K562 (cell line): ENCODE measurements around the gene CFDP1. TPM values are rescaled to one million over a fixed set of nuclear protein-coding genes. Genes with fewer than 3 reads are reported as not detected.
A peak's percentile ranks its signal among the peaks of the same experiment; 100 is the strongest.

Source experiments
- ARHGAP35 ChIP-seq: fragments of 450-650 bp; IDR thresholded peaks from 2 replicates; pipeline ENCODE4 v1.6.1; 2018; ENCODE audit not compliant: partially characterized antibody
- BRD4 ChIP-seq: fragments of 200-600 bp; sonication (generic); IDR thresholded peaks from 2 replicates; pipeline ENCODE4 v1.6.1; 2017; ENCODE audit warnings: inconsistent platforms
- DEAF1 ChIP-seq: fragments of 450-650 bp; formaldehyde crosslinking; IDR thresholded peaks from 2 replicates; pipeline ENCODE4 v1.4.0; 2020; ENCODE audit warnings: mild to moderate bottlenecking, moderate library complexity
- DNMT1 ChIP-seq: fragments of 450-650 bp; IDR thresholded peaks from 2 replicates; pipeline ENCODE4 v1.6.1; 2016; ENCODE audit warnings: antibody characterized with exemption, mild to moderate bottlenecking
- HMBOX1 ChIP-seq: sonication (generic); IDR thresholded peaks from 2 replicates; pipeline ENCODE4 v1.6.1; 2016
- IRF9 ChIP-seq: fragments of 450-650 bp; IDR thresholded peaks from 2 replicates; pipeline ENCODE4 v1.6.1; 2016; ENCODE audit warnings: missing biosample characterization, missing genetic modification characterization
- KDM1A ChIP-seq, 2 experiments: fragments of 450-650 bp; IDR thresholded peaks; 2 replicates each; pipeline ENCODE4 v1.6.1; 2016; ENCODE audit warnings: mild to moderate bottlenecking in 2 of 2
- MAZ ChIP-seq, 2 experiments: fragments of 450-650 bp in 1 of 2; sonication (generic) in 1 of 2; formaldehyde crosslinking; IDR thresholded peaks in 1 of 2; conservative IDR thresholded peaks in 1 of 2; 2 replicates each; pipeline versions ENCODE4 v1.4.0 to v1.5.0; 2020; ENCODE audit warnings: mild to moderate bottlenecking in 1 of 2, missing genetic modification reagents in 1 of 2
- MCM5 ChIP-seq: fragments of 450-650 bp; IDR thresholded peaks from 2 replicates; pipeline ENCODE4 v1.6.1; 2016; ENCODE audit warnings: low read depth
- MEIS2 ChIP-seq: fragments of 450-650 bp; IDR thresholded peaks from 2 replicates; pipeline ENCODE4 v1.6.1; 2014; ENCODE audit warnings: mild to moderate bottlenecking; ENCODE audit not compliant: partially characterized antibody
- NRF1 ChIP-seq, 2 experiments: fragments of 450-650 bp; IDR thresholded peaks in 1 of 2; conservative IDR thresholded peaks in 1 of 2; 2 replicates each; pipeline ENCODE4 v1.6.1; 2014; ENCODE audit warnings: mild to moderate bottlenecking in 2 of 2
- RBM15 ChIP-seq: fragments of 200-400 bp; formaldehyde crosslinking; IDR thresholded peaks from 2 replicates; pipeline ENCODE4 v1.6.1; 2018; ENCODE audit warnings: mild to moderate bottlenecking, low read length, moderate library complexity; ENCODE audit not compliant: insufficient read depth
- TAF9B ChIP-seq: fragments of 450-650 bp; IDR thresholded peaks from 2 replicates; pipeline ENCODE4 v1.6.1; 2018; ENCODE audit warnings: mild to moderate bottlenecking; ENCODE audit not compliant: partially characterized antibody
- ZBTB40 ChIP-seq, 2 experiments: fragments of 450-650 bp in 1 of 2; sonication (generic) in 1 of 2; formaldehyde crosslinking in 1 of 2; IDR thresholded peaks; 2 replicates each; pipeline versions ENCODE4 v1.7.1 to v1.9.0; 2016 to 2022; ENCODE audit warnings: inconsistent platforms in 1 of 2, mild to moderate bottlenecking in 1 of 2, missing genetic modification reagents in 1 of 2
- polyA plus RNA-seq, 8 experiments: library from polyadenylated mRNA; depleted of rRNA in 4 of 8; stranded (reverse) in 5 of 8; unstranded in 3 of 8; fragments of >200 nt; fragmentation: Nextera tagmentation in 2 of 8; fragmentation: Illumina TruSeq in 1 of 8; extraction: Ambion mirVana in 2 of 8; extraction: Trizol in 1 of 8; gene quantifications; 2 replicates each; pipeline versions ENCODE4 v1.2.1 to v1.2.3, GENCODE V29; 2011 to 2014; ENCODE audit warnings: inconsistent platforms in 1 of 8, missing spikeins in 1 of 8
- total RNA-seq, 7 experiments: library from RNA; depleted of rRNA in 6 of 7; stranded (reverse); fragments of >200 nt in 6 of 7; fragmentation: Illumina TruSeq in 2 of 7; extraction: Trizol in 2 of 7; gene quantifications; 2 replicates each; pipeline versions ENCODE4 v1.2.1 to v1.2.3, GENCODE V29; 2011 to 2021; ENCODE audit warnings: low replicate concordance in 1 of 7

Gene CFDP1
- total and polyA plus RNA-seq, 9 of the 15 experiments (the other 6 are each of a cell fraction or from before 2014, with no cell fraction given) = 31.5 to 78.4 (median 61.7) TPM

GRCh38 chr16:75304521-75305363 is 128.6 kb downstream of the CFDP1 start (continued):
- TF ChIP-seq ZBTB40 (IDR thresholded peaks at IDR 0.05) (0 out of 2 replicates have a peak, but pooled peaks have one; percentile 13), ZBTB40 (CRISPR knock-in tag; IDR thresholded peaks at IDR 0.05) (no peak), MEIS2 (peak; percentile 16), BRD4 (0 out of 2 replicates have a peak, but pooled peaks have one; percentile 21), NRF1 (conservative IDR thresholded peaks at IDR 0.05 in 1 of 2, IDR thresholded peaks at IDR 0.05 in 1 of 2) (no peak), DNMT1 (no peak), IRF9 (no peak), RBM15 (no peak), MCM5 (no peak), DEAF1 (no peak), TAF9B (no peak), KDM1A (IDR thresholded peaks at IDR 0.05) (no peak), HMBOX1 (0 out of 2 replicates have a peak, but pooled peaks have one; percentile 28), ARHGAP35 (no peak), MAZ (CRISPR knock-in tag; conservative IDR thresholded peaks at IDR 0.05 in 1 of 2, IDR thresholded peaks at IDR 0.05 in 1 of 2) (peak in 1 of 2 experiments; percentile 14; a peak in 1 of 4 replicates)
